Measurements from ENCODE around the gene DDR1.
"Not testable (repeated sequence)": the region's sequence is repeated elsewhere in the genome, so short reads cannot be mapped to it uniquely, and the experiment has no call there.

Gene DDR1

GRCh38 chr6:30873795-30874194 is 10.5 kb upstream of the DDR1 start:
- H2BK5ac ChIP-seq (ENCODE audit: low read depth, low read length, poor library complexity); H4K91ac ChIP-seq (ENCODE audit: low read depth, low read length); H3K36me3 ChIP-seq (ENCODE audit: control insufficient read depth in 1 of 2, insufficient read depth in 2 of 2, low read length in 2 of 2); H3K18ac ChIP-seq (ENCODE audit: low read length); H3K4me1 ChIP-seq (ENCODE audit: control insufficient read depth in 1 of 2, insufficient read depth in 2 of 2, low read length in 2 of 2); H2AFZ ChIP-seq (ENCODE audit: insufficient read depth, low read length, poor library complexity); H2AK5ac ChIP-seq (ENCODE audit: low read length); H3K79me1 ChIP-seq (ENCODE audit: low read length); DNase-seq; H3K27me3 ChIP-seq (ENCODE audit: insufficient read depth, low read length); H3K9ac ChIP-seq (ENCODE audit: low read length); H2BK12ac ChIP-seq (ENCODE audit: low read length); H4K8ac ChIP-seq (ENCODE audit: low read depth, low read length); H3K27ac ChIP-seq (ENCODE audit: low read depth, low read length); H3K9me3 ChIP-seq (ENCODE audit: insufficient read depth, low read depth, low read length); H4K12ac ChIP-seq (ENCODE audit: low read depth, low read length); H2BK120ac ChIP-seq (ENCODE audit: insufficient read depth, low read length, poor library complexity); H3K4me3 ChIP-seq (ENCODE audit: low read depth, low read length); H3K4ac ChIP-seq (ENCODE audit: low read depth, low read length); H3K79me2 ChIP-seq (ENCODE audit: control insufficient read depth, insufficient read depth, low read length, poor library complexity); H3K23ac ChIP-seq (ENCODE audit: low read length); H3K4me2 ChIP-seq (ENCODE audit: low read length); H3K14ac ChIP-seq (ENCODE audit: low read length): not testable (repeated sequence)
- WGBS (ENCODE audit: extremely low coverage, insufficient coverage, insufficient read length): no CpG with 5 or more reads among the region's 3 CpGs

GRCh38 chr6:30875244-30876038 is 8.9 kb upstream of the DDR1 start:
- H3K27ac ChIP-seq (ENCODE audit: low read depth, low read length): no peak overlapping the region
- H3K9me3 ChIP-seq (ENCODE audit: insufficient read depth, low read depth, low read length): peaks cover 7% of the 10 kb centered on the region
- H3K14ac ChIP-seq (ENCODE audit: low read length): no peak overlapping the region
- H2AFZ ChIP-seq (ENCODE audit: insufficient read depth, low read length, poor library complexity): no peak overlapping the region
- no peak overlapping the region for H3K4me3 ChIP-seq (ENCODE audit: low read depth, low read length)
- no peak overlapping the region for H3K23ac ChIP-seq (ENCODE audit: low read length)
- H2BK120ac ChIP-seq (ENCODE audit: insufficient read depth, low read length, poor library complexity): no peak overlapping the region
- no peak overlapping the region for H4K91ac ChIP-seq (ENCODE audit: low read depth, low read length)
- H2BK12ac ChIP-seq (ENCODE audit: low read length): no peak overlapping the region
- no peak overlapping the region for H4K12ac ChIP-seq (ENCODE audit: low read depth, low read length)
- H3K9ac ChIP-seq (ENCODE audit: low read length): no peak overlapping the region
- H3K4me2 ChIP-seq (ENCODE audit: low read length): no peak overlapping the region
- no peak overlapping the region for H3K4ac ChIP-seq (ENCODE audit: low read depth, low read length)
- peaks cover 4% of the 10 kb centered on the region for H3K79me1 ChIP-seq (ENCODE audit: low read length)
- no peaks in the 10 kb centered on the region for H3K4me1 ChIP-seq (ENCODE audit: control insufficient read depth in 1 of 2, insufficient read depth in 2 of 2, low read length in 2 of 2)
- H3K79me2 ChIP-seq (ENCODE audit: control insufficient read depth, insufficient read depth, low read length, poor library complexity): no peaks in the 10 kb centered on the region
- no peak overlapping the region for H4K8ac ChIP-seq (ENCODE audit: low read depth, low read length)
- H2AK5ac ChIP-seq (ENCODE audit: low read length): no peak overlapping the region
- no peaks in the 10 kb centered on the region for H3K27me3 ChIP-seq (ENCODE audit: insufficient read depth, low read length)
- no peak overlapping the region for H2BK5ac ChIP-seq (ENCODE audit: low read depth, low read length, poor library complexity)
- WGBS (ENCODE audit: extremely low coverage, insufficient coverage, insufficient read length): no CpG with 5 or more reads among the region's 18 CpGs
- no peak for DNase-seq
- no peak overlapping the region for H3K18ac ChIP-seq (ENCODE audit: low read length)
- no peaks in the 10 kb centered on the region for H3K36me3 ChIP-seq (ENCODE audit: control insufficient read depth in 1 of 2, insufficient read depth in 2 of 2, low read length in 2 of 2)

- peaks cover 7% of the 10 kb centered on the region for H3K79me1 ChIP-seq (ENCODE audit: low read length)
- H3K4me2 ChIP-seq (ENCODE audit: low read length): no peak overlapping the region
- WGBS (ENCODE audit: extremely low coverage, insufficient coverage, insufficient read length): no CpG with 5 or more reads among the region's 4 CpGs
- no peak overlapping the region for H3K9ac ChIP-seq (ENCODE audit: low read length)
- no peak overlapping the region for H4K12ac ChIP-seq (ENCODE audit: low read depth, low read length)
- no peaks in the 10 kb centered on the region for H3K36me3 ChIP-seq (ENCODE audit: control insufficient read depth in 1 of 2, insufficient read depth in 2 of 2, low read length in 2 of 2)
- H3K27me3 ChIP-seq (ENCODE audit: insufficient read depth, low read length): no peaks in the 10 kb centered on the region
- H3K4ac ChIP-seq (ENCODE audit: low read depth, low read length): no peak overlapping the region
- no peak overlapping the region for H2BK120ac ChIP-seq (ENCODE audit: insufficient read depth, low read length, poor library complexity)
- H3K14ac ChIP-seq (ENCODE audit: low read length): no peak overlapping the region
- H3K27ac ChIP-seq (ENCODE audit: low read depth, low read length): no peak overlapping the region
- no peak overlapping the region for H3K23ac ChIP-seq (ENCODE audit: low read length)
- no peaks in the 10 kb centered on the region for H3K79me2 ChIP-seq (ENCODE audit: control insufficient read depth, insufficient read depth, low read length, poor library complexity)
- no peak overlapping the region for H4K8ac ChIP-seq (ENCODE audit: low read depth, low read length)
- no peak overlapping the region for H2BK5ac ChIP-seq (ENCODE audit: low read depth, low read length, poor library complexity)
- no peak overlapping the region for H2AFZ ChIP-seq (ENCODE audit: insufficient read depth, low read length, poor library complexity)
- no peak overlapping the region for H3K18ac ChIP-seq (ENCODE audit: low read length)
- peaks cover 4% of the 10 kb centered on the region for H3K9me3 ChIP-seq (ENCODE audit: insufficient read depth, low read depth, low read length)
- peaks cover 3 to 5% of the 10 kb centered on the region in 2 experiments for H3K4me1 ChIP-seq (ENCODE audit: control insufficient read depth in 1 of 2, insufficient read depth in 2 of 2, low read length in 2 of 2)
- H4K91ac ChIP-seq (ENCODE audit: low read depth, low read length): no peak overlapping the region
- H3K4me3 ChIP-seq (ENCODE audit: low read depth, low read length): no peak overlapping the region
- H2AK5ac ChIP-seq (ENCODE audit: low read length): no peak overlapping the region
- no peak overlapping the region for H2BK12ac ChIP-seq (ENCODE audit: low read length)
- peak in 1 of 2 donors; percentile 23 for DNase-seq
These were observed 8.1 kb upstream of the DDR1 start for GRCh38 chr6:30876039-30876730.

- Histone ChIP-seq H2BK5ac (ENCODE audit: low read depth, low read length, poor library complexity) (no peak overlapping the region), H3K4me2 (ENCODE audit: low read length) (no peak overlapping the region), H3K9me3 (ENCODE audit: insufficient read depth, low read depth, low read length) (peaks cover 2% of the 10 kb centered on the region), H3K18ac (ENCODE audit: low read length) (no peak overlapping the region), H2AK5ac (ENCODE audit: low read length) (no peak overlapping the region), H3K4me1 (ENCODE audit: control insufficient read depth in 1 of 2, insufficient read depth in 2 of 2, low read length in 2 of 2) (peaks cover 18% of the 10 kb centered on the region in 2 experiments), H3K14ac (ENCODE audit: low read length) (no peak overlapping the region), H3K23ac (ENCODE audit: low read length) (no peak overlapping the region), H2BK12ac (ENCODE audit: low read length) (peak overlapping the region; percentile 63), H4K91ac (ENCODE audit: low read depth, low read length) (peak overlapping the region; percentile 61), H4K12ac (ENCODE audit: low read depth, low read length) (no peak overlapping the region), H3K4me3 (ENCODE audit: low read depth, low read length) (no peak overlapping the region), H3K9ac (ENCODE audit: low read length) (no peak overlapping the region), H2BK120ac (ENCODE audit: insufficient read depth, low read length, poor library complexity) (peak overlapping the region; percentile 68), H3K36me3 (ENCODE audit: control insufficient read depth in 1 of 2, insufficient read depth in 2 of 2, low read length in 2 of 2) (no peaks in the 10 kb centered on the region), H3K79me1 (ENCODE audit: low read length) (peaks cover 20% of the 10 kb centered on the region), H3K27me3 (ENCODE audit: insufficient read depth, low read length) (no peaks in the 10 kb centered on the region), H3K27ac (ENCODE audit: low read depth, low read length) (no peak overlapping the region), H2AFZ (ENCODE audit: insufficient read depth, low read length, poor library complexity) (no peak overlapping the region), H3K79me2 (ENCODE audit: control insufficient read depth, insufficient read depth, low read length, poor library complexity) (no peaks in the 10 kb centered on the region), H3K4ac (ENCODE audit: low read depth, low read length) (no peak overlapping the region), H4K8ac (ENCODE audit: low read depth, low read length) (peak overlapping the region; percentile 2)
- peak; percentile 84 to 94 for DNase-seq
- no CpG with 5 or more reads among the region's 15 CpGs for WGBS (ENCODE audit: extremely low coverage, insufficient coverage, insufficient read length)
These were observed 6.7 kb upstream of the DDR1 start for GRCh38 chr6:30877419-30878262.
